Measurements from ENCODE around the gene RSPH1.

The RSPH1 gene

DNA sequence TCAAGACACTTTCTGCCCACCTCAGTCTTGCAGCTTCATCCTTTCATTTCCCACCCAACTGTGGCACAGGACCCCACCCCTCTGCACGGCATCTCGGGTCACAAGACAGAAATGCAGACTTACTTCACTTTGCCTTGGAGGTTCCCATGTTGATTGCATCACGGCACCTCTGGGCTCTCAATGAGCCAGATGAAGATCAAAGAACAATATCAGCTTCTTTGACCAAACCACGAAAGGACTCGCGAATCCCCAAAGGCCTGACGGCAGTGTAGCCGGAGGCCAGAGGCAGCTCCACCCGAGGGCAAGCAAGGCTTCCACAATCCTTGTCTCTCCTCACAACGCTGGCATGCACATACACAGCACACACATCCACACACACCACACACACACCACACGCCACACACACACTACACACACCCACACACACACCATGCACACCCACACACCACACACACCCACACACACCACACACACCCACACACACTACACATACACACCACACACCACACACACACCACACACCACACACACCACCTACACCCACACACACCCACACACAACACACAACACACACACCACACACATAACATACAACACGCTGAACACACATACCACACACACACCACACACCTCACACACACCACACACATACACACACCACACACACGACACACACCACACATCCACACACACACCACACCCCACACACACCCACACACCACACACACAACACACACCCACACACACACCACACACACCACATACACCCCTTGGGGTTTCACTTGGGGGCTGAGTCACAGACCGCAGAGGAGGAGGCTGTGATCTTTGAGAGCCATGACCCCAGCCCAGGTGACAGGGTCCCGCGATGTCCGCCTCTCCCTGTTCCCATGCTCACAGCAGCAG, 56.5 kb downstream of the RSPH1 start:
- Mint-ChIP-seq H3K4me3 (no peak overlapping the region), H3K4me1 (peaks cover 10% of the 10 kb centered on the region), H3K27me3 (peaks cover 28% of the 10 kb centered on the region), H3K9me3 (peaks cover 4% of the 10 kb centered on the region), H3K36me3 (no peaks in the 10 kb centered on the region), H3K27ac (no peak overlapping the region)
- no peak for DNase-seq (ENCODE audit: low spot score in 2 of 2)
- ATAC-seq (ENCODE audit: low read depth): no peak

DNA sequence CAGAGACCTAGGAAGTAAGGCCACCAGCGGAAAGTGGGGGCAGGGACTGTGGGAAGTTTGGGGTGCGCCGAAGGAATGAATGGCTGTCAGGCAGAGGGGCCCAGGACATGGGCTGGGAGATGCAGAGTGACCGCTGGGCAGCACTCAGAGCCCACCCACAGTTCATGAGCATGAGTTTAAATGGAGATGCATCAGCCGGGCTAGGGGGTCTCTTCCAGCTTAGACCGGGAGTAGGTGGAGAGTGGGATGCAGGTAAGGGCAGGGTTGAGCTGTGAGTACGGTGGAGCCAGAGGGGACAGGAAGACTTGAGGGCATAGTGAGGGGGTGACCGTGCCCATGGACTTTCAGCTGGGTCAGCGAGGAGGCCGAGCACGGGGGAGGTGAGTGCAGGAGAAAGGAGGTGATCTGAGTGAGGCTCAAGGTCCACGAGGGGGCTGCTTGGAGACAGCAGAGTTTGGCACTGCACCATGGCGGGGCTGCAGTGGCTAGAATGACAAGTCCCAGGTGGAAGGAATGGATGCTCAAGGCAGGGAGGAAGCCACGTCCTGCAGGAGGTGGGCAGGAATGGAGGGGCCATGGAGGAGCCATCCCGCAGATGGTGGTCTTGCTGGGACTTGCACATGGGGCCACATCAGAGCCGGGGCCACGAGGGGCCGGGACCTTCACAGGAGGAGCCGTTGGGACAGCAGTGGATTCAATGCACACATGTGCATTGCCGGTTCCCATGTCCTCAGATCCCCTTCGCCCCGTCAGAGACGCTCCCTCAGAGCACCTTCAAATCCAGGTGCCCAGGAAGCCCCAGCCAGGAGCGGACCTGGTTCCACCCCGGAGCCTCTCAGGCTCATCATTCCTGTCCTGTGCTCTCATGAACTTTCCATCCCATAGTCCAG, 57.5 kb downstream of the RSPH1 start:
- ATAC-seq (ENCODE audit: low read depth) (no peak), DNase-seq (ENCODE audit: low spot score in 2 of 2) (no peak)
- Mint-ChIP-seq H3K4me1 (peaks cover 10% of the 10 kb centered on the region), H3K36me3 (no peaks in the 10 kb centered on the region), H3K4me3 (no peak overlapping the region), H3K27me3 (peaks cover 29% of the 10 kb centered on the region), H3K27ac (no peak overlapping the region), H3K9me3 (peaks cover 4% of the 10 kb centered on the region)

DNA sequence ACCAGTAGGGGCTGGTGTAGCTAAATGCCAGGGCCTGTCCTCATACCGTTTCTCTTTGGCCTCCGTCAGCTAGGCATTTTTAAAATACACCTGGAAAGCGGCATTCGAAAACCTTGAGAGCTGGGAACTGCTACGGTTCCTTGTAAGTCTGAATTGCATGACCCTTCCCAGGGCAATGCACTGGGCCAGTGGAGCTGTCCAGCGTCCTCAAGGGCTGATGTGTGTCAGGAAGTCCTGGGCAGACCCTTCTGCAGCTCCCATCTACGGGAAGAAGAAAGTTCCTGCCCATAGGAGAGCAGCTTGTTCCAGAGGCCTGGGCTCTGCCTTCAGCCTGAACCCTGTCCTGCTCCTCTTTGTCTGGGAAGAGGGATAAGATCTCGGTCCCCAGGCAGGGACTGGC, 58.2 kb downstream of the RSPH1 start:
- peaks cover 10% of the 10 kb centered on the region for H3K4me1 Mint-ChIP-seq
- H3K27ac Mint-ChIP-seq: no peak overlapping the region
- no peaks in the 10 kb centered on the region for H3K36me3 Mint-ChIP-seq
- peaks cover 5% of the 10 kb centered on the region for H3K9me3 Mint-ChIP-seq
- H3K27me3 Mint-ChIP-seq: peaks cover 30% of the 10 kb centered on the region
- DNase-seq (ENCODE audit: low spot score in 2 of 2) (no peak), ATAC-seq (ENCODE audit: low read depth) (no peak)
- no peak overlapping the region for H3K4me3 Mint-ChIP-seq

GRCh38 chr21:42436914-42437313, 59.1 kb downstream of the RSPH1 start:
- Mint-ChIP-seq H3K4me1 (peaks cover 10% of the 10 kb centered on the region), H3K9me3 (peaks cover 11% of the 10 kb centered on the region), H3K4me3 (no peak overlapping the region), H3K27me3 (peaks cover 32% of the 10 kb centered on the region), H3K36me3 (no peaks in the 10 kb centered on the region), H3K27ac (no peak overlapping the region)
- DNase-seq (ENCODE audit: low spot score in 2 of 2) (no peak), ATAC-seq (ENCODE audit: low read depth) (no peak)

DNA sequence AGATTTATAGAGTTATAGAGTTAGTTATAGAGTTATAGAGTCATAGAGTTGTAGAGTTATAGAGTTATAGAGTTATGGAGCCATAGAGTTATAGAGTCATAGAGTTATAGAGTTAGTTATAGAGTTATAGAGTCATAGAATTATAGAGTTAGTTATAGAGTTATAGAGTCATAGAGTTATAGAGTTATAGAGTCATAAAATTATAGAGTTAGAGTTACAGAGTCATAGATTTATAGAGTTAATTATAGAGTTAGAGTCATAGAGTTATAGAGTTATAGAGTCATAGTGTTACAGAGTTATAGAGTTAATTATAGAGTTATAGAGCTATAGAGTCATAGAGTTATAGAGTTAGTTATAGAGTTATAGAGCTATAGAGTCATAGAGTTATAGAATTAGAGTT, 60.2 kb downstream of the RSPH1 start:
- Mint-ChIP-seq H3K27ac (no peak overlapping the region), H3K36me3 (no peaks in the 10 kb centered on the region), H3K4me1 (peaks cover 11% of the 10 kb centered on the region), H3K4me3 (no peak overlapping the region), H3K9me3 (peaks cover 11% of the 10 kb centered on the region), H3K27me3 (peaks cover 37% of the 10 kb centered on the region)
- ATAC-seq (ENCODE audit: low read depth): no peak
- no peak for DNase-seq (ENCODE audit: low spot score in 2 of 2)

GRCh38 chr21:42435401-42435800, 60.6 kb downstream of the RSPH1 start:
- H3K4me3 Mint-ChIP-seq: no peak overlapping the region
- H3K27ac Mint-ChIP-seq: no peak overlapping the region
- H3K36me3 Mint-ChIP-seq: no peaks in the 10 kb centered on the region
- peaks cover 11% of the 10 kb centered on the region for H3K4me1 Mint-ChIP-seq
- DNase-seq (ENCODE audit: low spot score in 2 of 2) (no peak), ATAC-seq (ENCODE audit: low read depth) (no peak)
- peaks cover 37% of the 10 kb centered on the region for H3K27me3 Mint-ChIP-seq
- peaks cover 11% of the 10 kb centered on the region for H3K9me3 Mint-ChIP-seq

- no peak overlapping the region for H3K27ac Mint-ChIP-seq
- peaks cover 11% of the 10 kb centered on the region for H3K9me3 Mint-ChIP-seq
- ATAC-seq (ENCODE audit: low read depth) (no peak), DNase-seq (ENCODE audit: low spot score in 2 of 2) (no peak)
- peaks cover 35% of the 10 kb centered on the region for H3K27me3 Mint-ChIP-seq
- peaks cover 10% of the 10 kb centered on the region for H3K4me1 Mint-ChIP-seq
- no peaks in the 10 kb centered on the region for H3K36me3 Mint-ChIP-seq
- no peak overlapping the region for H3K4me3 Mint-ChIP-seq
Observed at GRCh38 chr21:42434884-42435283, 61.1 kb downstream of the RSPH1 start.

DNA sequence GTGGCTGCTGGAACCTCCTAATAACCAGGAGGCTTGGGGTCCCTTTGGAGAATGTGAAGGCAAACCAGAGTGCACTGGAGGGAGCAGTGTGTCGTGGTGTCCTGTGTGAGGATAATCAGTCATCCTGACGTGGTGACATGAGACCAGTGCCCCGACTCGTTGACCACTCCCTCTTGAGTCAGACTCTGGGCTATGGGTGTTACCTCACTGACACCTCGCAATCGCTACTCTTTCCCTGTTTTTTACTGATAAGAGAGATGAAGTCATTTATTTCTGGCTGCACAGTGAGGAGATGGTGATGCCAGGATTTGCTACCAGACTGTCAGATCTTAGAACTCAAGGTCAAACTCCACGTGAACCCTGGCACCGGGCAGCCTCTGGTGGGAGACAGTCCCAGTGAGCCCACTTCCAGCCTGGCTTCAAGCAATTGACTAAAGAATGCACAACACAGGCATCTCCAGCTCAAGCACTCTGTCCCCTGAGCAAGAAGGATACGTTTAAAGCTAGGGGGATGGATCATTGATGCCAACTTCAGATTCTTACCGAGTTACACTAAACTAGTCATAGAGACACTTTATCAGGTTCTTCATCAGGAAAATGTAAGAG, 62.0 kb downstream of the RSPH1 start:
- Mint-ChIP-seq H3K4me3 (no peak overlapping the region), H3K27ac (no peak overlapping the region), H3K36me3 (no peaks in the 10 kb centered on the region), H3K27me3 (peaks cover 27% of the 10 kb centered on the region), H3K9me3 (peaks cover 11% of the 10 kb centered on the region), H3K4me1 (peaks cover 5% of the 10 kb centered on the region)
- ATAC-seq (ENCODE audit: low read depth): no peak
- no peak for DNase-seq (ENCODE audit: low spot score in 2 of 2)

- no peak for DNase-seq (ENCODE audit: low spot score in 2 of 2)
- no peaks in the 10 kb centered on the region for H3K36me3 Mint-ChIP-seq
- peaks cover 11% of the 10 kb centered on the region for H3K9me3 Mint-ChIP-seq
- H3K4me3 Mint-ChIP-seq: no peak overlapping the region
- H3K27me3 Mint-ChIP-seq: peaks cover 23% of the 10 kb centered on the region
- no peak overlapping the region for H3K27ac Mint-ChIP-seq
- no peak for ATAC-seq (ENCODE audit: low read depth)
- peaks cover 2% of the 10 kb centered on the region for H3K4me1 Mint-ChIP-seq
Observed at GRCh38 chr21:42432695-42433094, 63.3 kb downstream of the RSPH1 start.

DNA sequence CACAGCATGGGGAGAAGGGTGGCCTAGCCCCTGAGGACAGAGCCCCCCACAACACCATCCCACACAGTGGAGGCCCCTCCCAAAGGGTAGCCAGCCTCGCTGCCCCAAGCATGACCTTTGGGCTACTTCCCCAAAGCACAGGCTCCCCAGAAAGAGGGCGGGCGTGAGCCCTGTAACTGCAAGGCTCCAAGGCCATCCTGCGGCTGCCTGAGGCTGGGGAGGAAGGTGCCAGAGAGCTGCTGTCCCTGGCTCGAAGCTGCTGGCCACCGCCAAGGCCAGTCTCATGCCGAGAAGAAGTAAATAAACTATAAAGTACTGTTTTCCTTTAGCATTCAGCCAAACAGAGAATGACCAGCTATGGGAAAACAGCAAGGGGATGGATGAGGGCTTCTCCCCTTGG, 64.8 kb downstream of the RSPH1 start:
- H3K4me3 Mint-ChIP-seq: no peak overlapping the region
- no peaks in the 10 kb centered on the region for H3K36me3 Mint-ChIP-seq
- H3K27ac Mint-ChIP-seq: no peak overlapping the region
- no peak for ATAC-seq (ENCODE audit: low read depth)
- peaks cover 2% of the 10 kb centered on the region for H3K4me1 Mint-ChIP-seq
- peaks cover 11% of the 10 kb centered on the region for H3K9me3 Mint-ChIP-seq
- no peak for DNase-seq (ENCODE audit: low spot score in 2 of 2)
- H3K27me3 Mint-ChIP-seq: peaks cover 26% of the 10 kb centered on the region

GRCh38 chr21:42430521-42430920, 65.5 kb downstream of the RSPH1 start:
- ATAC-seq (ENCODE audit: low read depth) (no peak), DNase-seq (ENCODE audit: low spot score in 2 of 2) (no peak)
- H3K4me3 Mint-ChIP-seq: no peak overlapping the region
- H3K36me3 Mint-ChIP-seq: no peaks in the 10 kb centered on the region
- H3K27ac Mint-ChIP-seq: no peak overlapping the region
- H3K9me3 Mint-ChIP-seq: peaks cover 8% of the 10 kb centered on the region
- peaks cover 27% of the 10 kb centered on the region for H3K27me3 Mint-ChIP-seq
- H3K4me1 Mint-ChIP-seq: peaks cover 5% of the 10 kb centered on the region

GRCh38 chr21:42429856-42430255, 66.2 kb downstream of the RSPH1 start:
- DNase-seq (ENCODE audit: low spot score in 2 of 2) (no peak), ATAC-seq (ENCODE audit: low read depth) (no peak)
- Mint-ChIP-seq H3K4me3 (no peak overlapping the region), H3K36me3 (no peaks in the 10 kb centered on the region), H3K9me3 (peaks cover 7% of the 10 kb centered on the region), H3K27ac (no peak overlapping the region), H3K27me3 (peaks cover 26% of the 10 kb centered on the region), H3K4me1 (peaks cover 12% of the 10 kb centered on the region)

DNA sequence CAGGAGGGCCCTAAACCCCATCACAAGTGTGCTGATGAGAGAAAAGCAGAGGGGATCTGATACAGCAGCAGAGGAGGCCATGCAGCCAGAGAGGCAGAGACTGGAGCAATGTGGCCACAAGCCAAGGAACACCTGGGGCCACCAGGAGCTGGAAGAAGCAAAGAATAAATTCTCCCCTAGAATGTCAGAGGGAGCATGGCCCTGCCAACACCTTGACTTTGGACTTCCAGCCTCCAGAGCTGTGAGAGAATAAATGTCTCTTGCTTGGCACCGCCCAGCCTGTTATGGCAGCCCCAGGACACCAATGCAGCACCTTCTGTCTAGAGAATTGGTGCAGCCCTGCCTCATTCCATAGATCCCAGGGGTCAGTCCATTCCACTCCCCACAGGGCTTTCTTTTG, 67.0 kb downstream of the RSPH1 start:
- H3K4me3 Mint-ChIP-seq: no peak overlapping the region
- peaks cover 25% of the 10 kb centered on the region for H3K27me3 Mint-ChIP-seq
- H3K27ac Mint-ChIP-seq: no peak overlapping the region

More for the DNA sequence above, 67.0 kb downstream of the RSPH1 start:
- Mint-ChIP-seq H3K4me1 (peaks cover 14% of the 10 kb centered on the region), H3K36me3 (no peaks in the 10 kb centered on the region), H3K9me3 (peaks cover 7% of the 10 kb centered on the region)
- DNase-seq (ENCODE audit: low spot score in 2 of 2) (no peak), ATAC-seq (ENCODE audit: low read depth) (no peak)
